ENCODE measurements around the gene CCDC47.
A peak's percentile ranks its signal among the peaks of the same experiment; 100 is the strongest.

The CCDC47 gene

GRCh38 chr17:63783522-63783921, 10.1 kb upstream of the CCDC47 start:
- no peak for DNase-seq

- DNase-seq = no peak
Observed at GRCh38 chr17:63780928-63781327, 7.5 kb upstream of the CCDC47 start.

GRCh38 chr17:63780507-63780906, 7.1 kb upstream of the CCDC47 start:
- no peak for DNase-seq

GRCh38 chr17:63775420-63775819, 2.0 kb upstream of the CCDC47 start:
- DNase-seq = no peak

- no peak for DNase-seq
Observed at GRCh38 chr17:63774969-63775265, 1.5 kb upstream of the CCDC47 start.

GRCh38 chr17:63774141-63774968, 958 bp upstream of the CCDC47 start, which contains the start of gene DDX42:
Gene DDX42 (plus strand): TSS chr17:63774170. CDS start chr17:63787050, 12,880 bp downstream.
- peak; percentile 36 for DNase-seq

GRCh38 chr17:63772801-63773271, 561 bp downstream of the CCDC47 start:
- DNase-seq = no peak

GRCh38 chr17:63768433-63768832, 5.0 kb downstream of the CCDC47 start:
- DNase-seq = no peak

GRCh38 chr17:63766754-63767153, 6.6 kb downstream of the CCDC47 start:
- DNase-seq = no peak

- DNase-seq = peak; percentile 29
Observed at GRCh38 chr17:63764716-63765115, 8.7 kb downstream of the CCDC47 start.

GRCh38 chr17:63762161-63763078, 11.0 kb downstream of the CCDC47 start:
- no peak for DNase-seq

- DNase-seq = no peak
Observed at GRCh38 chr17:63760771-63761539, 12.4 kb downstream of the CCDC47 start.

- no peak for DNase-seq
Observed at GRCh38 chr17:63758428-63758827, 15.0 kb downstream of the CCDC47 start.

GRCh38 chr17:63754046-63754445, 19.4 kb downstream of the CCDC47 start:
- no peak for DNase-seq

GRCh38 chr17:63753215-63753614, 20.2 kb downstream of the CCDC47 start:
- no peak for DNase-seq

GRCh38 chr17:63752707-63753106, 20.7 kb downstream of the CCDC47 start:
- DNase-seq = no peak

- DNase-seq = no peak
Observed at GRCh38 chr17:63751806-63752205, 21.6 kb downstream of the CCDC47 start.

GRCh38 chr17:63741408-63742173, 31.8 kb downstream of the CCDC47 start, which contains the start of gene STRADA:
Gene STRADA (minus strand): TSS chr17:63741799. CDS start chr17:63728369, 13,430 bp downstream.
- peak; percentile 97 for DNase-seq

GRCh38 chr17:63741143-63741407, 32.3 kb downstream of the CCDC47 start:
- DNase-seq = peak; percentile 8

GRCh38 chr17:63740464-63741142, 32.8 kb downstream of the CCDC47 start:
- DNase-seq = no peak

GRCh38 chr17:63735691-63736090, 37.7 kb downstream of the CCDC47 start:
- no peak for DNase-seq

- no peak for DNase-seq
Observed at GRCh38 chr17:63722403-63722802, 51.0 kb downstream of the CCDC47 start.

Data from NCI-H1694 treated with DMSO at 0.1 percent for 48 hours (cell line).